ENCODE results near the gene SDS. TPM values are rescaled to one million over a fixed set of nuclear protein-coding genes. Genes with fewer than 3 reads are reported as not detected.

SDS gene
- total RNA-seq, 1 donor from 2014 or later: not detected

DNA sequence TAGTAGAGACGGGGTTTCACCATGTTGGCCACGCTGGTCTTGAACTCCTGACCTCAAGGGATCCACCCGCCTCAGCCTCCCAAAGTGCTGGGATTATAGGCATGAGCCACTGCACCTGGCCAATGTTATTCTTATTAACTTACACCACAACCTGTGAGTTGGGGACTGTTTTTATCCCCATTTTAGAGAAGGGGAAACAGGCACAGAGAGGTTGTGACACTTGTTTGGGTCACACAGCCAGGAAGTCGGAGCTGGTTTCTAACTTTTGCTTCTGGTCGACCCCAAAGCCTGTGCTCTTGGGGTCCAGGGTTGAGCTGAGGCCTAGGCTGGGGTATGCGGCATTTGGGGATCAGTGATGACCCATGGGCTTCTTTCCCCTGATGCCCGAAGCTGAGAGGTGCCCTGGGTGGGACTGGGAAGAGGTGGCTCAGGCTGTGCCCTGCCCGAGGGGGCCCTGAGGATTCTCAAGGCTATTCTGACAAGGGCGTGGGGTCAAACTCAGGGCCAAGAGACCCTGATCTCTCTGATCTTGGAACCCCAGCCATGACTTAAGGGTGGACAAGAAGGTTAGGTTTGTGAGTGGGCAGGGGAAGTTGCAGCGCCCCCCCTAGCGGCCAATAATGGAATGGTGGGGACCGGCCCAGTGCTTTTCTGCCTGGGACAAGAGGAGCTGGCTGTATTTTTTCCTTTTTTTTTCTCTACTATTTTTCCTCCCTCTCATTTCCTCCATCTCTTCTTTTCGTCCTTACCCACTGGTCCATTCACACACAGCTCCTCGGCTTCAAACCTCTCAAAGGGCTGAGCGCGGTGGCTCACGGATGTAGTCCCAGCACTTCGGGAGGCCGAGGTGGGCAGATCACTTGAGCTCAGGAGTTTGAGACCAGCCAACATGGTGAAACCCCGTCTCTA is 21.5 kb upstream of the SDS start:
- TF ChIP-seq, protein P1, sequence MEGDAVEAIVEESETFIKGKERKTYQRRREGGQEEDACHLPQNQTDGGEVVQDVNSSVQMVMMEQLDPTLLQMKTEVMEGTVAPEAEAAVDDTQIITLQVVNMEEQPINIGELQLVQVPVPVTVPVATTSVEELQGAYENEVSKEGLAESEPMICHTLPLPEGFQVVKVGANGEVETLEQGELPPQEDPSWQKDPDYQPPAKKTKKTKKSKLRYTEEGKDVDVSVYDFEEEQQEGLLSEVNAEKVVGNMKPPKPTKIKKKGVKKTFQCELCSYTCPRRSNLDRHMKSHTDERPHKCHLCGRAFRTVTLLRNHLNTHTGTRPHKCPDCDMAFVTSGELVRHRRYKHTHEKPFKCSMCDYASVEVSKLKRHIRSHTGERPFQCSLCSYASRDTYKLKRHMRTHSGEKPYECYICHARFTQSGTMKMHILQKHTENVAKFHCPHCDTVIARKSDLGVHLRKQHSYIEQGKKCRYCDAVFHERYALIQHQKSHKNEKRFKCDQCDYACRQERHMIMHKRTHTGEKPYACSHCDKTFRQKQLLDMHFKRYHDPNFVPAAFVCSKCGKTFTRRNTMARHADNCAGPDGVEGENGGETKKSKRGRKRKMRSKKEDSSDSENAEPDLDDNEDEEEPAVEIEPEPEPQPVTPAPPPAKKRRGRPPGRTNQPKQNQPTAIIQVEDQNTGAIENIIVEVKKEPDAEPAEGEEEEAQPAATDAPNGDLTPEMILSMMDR (conservative IDR thresholded peaks at IDR 0.05): peak; percentile 93
- peak overlapping the region; percentile 20 for H3K4me3 Mint-ChIP-seq

GRCh38 chr12:113424456-113424855 is 20.8 kb upstream of the SDS start:
- DNase-seq (ENCODE audit: extremely low spot score, unreplicated experiment): no peak
- H3K4me3 Mint-ChIP-seq: no peak overlapping the region
- no peaks in the 10 kb centered on the region for H3K9me3 Mint-ChIP-seq
- peaks cover 10% of the 10 kb centered on the region for H3K27me3 Mint-ChIP-seq
- peaks cover 7% of the 10 kb centered on the region for H3K4me1 Mint-ChIP-seq (ENCODE audit: unreplicated experiment)
- TF ChIP-seq, protein P1 (conservative IDR thresholded peaks at IDR 0.05): no peak
- no peak overlapping the region for H3K27ac Mint-ChIP-seq
- no peaks in the 10 kb centered on the region for H3K36me3 Mint-ChIP-seq

More for the DNA sequence above, 21.5 kb upstream of the SDS start:
- H3K27ac Mint-ChIP-seq: no peak overlapping the region
- peaks cover 3% of the 10 kb centered on the region for H3K9me3 Mint-ChIP-seq
- peaks cover 7% of the 10 kb centered on the region for H3K4me1 Mint-ChIP-seq (ENCODE audit: unreplicated experiment)
- no peak for DNase-seq (ENCODE audit: extremely low spot score, unreplicated experiment)
- H3K27me3 Mint-ChIP-seq: peaks cover 14% of the 10 kb centered on the region
- no peaks in the 10 kb centered on the region for H3K36me3 Mint-ChIP-seq

- H3K9me3 Mint-ChIP-seq: no peaks in the 10 kb centered on the region
- no peaks in the 10 kb centered on the region for H3K36me3 Mint-ChIP-seq
- no peak for DNase-seq (ENCODE audit: extremely low spot score, unreplicated experiment)
- peaks cover 17% of the 10 kb centered on the region for H3K4me1 Mint-ChIP-seq (ENCODE audit: unreplicated experiment)
- no peak overlapping the region for H3K4me3 Mint-ChIP-seq
- no peak overlapping the region for H3K27ac Mint-ChIP-seq
- TF ChIP-seq, protein P1 (conservative IDR thresholded peaks at IDR 0.05): no peak
- H3K27me3 Mint-ChIP-seq: peaks cover 10% of the 10 kb centered on the region
Measured at GRCh38 chr12:113422886-113423669, 19.4 kb upstream of the SDS start.

DNA sequence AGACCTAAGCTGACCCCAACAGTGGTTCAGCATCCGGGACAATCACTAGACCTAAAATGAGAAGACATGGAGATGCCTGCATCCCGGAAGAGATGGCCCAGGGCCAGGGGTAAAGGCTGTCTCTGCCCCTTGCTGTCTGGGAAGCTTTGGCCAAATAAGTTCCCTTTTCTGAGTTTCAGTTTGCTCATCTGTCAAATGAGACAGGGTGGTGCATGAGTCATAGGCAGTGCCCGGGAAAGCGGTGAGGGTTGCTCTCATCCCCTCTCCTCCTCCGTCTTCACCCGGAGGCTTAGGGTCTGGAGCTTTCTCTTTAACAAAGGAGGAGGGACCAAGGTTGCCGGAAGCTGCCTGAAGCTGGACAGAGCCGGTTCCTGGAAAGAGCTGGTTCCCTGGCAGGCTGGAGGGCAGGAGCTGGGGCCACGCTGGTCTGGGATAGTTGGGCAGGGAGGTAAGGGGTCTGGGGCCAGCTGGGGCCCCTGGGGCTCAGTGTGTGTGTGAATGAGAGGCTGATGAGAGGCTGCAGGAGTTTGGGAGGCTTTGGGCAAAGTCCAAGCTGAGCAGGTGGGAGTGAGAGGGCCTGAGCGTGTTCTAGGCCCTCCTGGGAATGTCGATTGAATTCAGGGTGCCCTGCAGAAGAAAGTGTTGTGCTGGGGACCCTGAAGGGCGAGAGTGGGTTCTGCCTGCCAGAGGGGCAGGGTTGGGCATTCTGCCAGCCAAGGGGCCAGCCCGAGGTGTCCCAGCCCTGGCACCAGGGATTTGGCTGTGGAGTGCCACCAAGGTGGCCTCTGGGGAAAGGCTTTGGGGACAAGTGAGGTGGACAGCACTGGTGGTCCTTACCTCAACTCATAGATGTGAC is 18.6 kb upstream of the SDS start, which contains the start of gene SDSL:
Gene SDSL (plus strand): TSS at position 351 of the 856 bp plus-strand sequence. CDS start 5,603 bp downstream, outside the sequence.
- H3K4me1 Mint-ChIP-seq (ENCODE audit: unreplicated experiment): peaks cover 20% of the 10 kb centered on the region
- peak within 1 kb of the TSS; percentile 94 for H3K27ac Mint-ChIP-seq
- peaks cover 8% of the 10 kb centered on the region for H3K27me3 Mint-ChIP-seq
- TF ChIP-seq, protein P1 (conservative IDR thresholded peaks at IDR 0.05): no peak
- no peak for DNase-seq (ENCODE audit: extremely low spot score, unreplicated experiment)
- peak within 1 kb of the TSS; percentile 95 for H3K4me3 Mint-ChIP-seq
- no peaks in the 10 kb centered on the region for H3K36me3 Mint-ChIP-seq
- no peaks in the 10 kb centered on the region for H3K9me3 Mint-ChIP-seq
